GM21515 (cell line): Measurements from ENCODE around the gene ARHGAP30.
"Not testable (repeated sequence)": the region's sequence is repeated elsewhere in the genome, so short reads cannot be mapped to it uniquely, and the experiment has no call there.

Source experiments
- ATAC-seq: cut with Tn5 transposase; IDR thresholded peaks from one replicate; pipeline ENCODE4 v1.9.1; 2021; ENCODE audit not compliant: unreplicated experiment

Gene ARHGAP30

DNA sequence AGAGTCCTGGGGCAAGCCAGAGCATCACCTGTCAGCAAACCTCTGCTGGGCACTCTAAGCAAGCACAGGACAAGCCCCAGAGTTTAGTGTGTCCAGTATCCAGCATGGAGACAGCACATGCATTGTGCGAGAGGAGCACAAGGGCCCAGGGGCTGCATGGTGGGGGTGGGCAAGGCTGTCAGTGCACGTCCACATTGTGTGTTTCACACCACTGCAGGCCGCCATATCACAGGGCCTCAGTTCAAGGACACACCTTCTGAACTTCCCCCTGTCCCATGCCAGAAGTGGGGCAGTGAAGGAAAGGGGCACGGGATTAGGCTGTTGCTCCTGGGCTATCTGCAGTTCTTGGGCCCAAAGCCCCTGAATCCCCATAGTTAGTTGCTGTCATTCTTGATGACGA is 30.1 kb downstream of the ARHGAP30 start:
- no peak for ATAC-seq

DNA sequence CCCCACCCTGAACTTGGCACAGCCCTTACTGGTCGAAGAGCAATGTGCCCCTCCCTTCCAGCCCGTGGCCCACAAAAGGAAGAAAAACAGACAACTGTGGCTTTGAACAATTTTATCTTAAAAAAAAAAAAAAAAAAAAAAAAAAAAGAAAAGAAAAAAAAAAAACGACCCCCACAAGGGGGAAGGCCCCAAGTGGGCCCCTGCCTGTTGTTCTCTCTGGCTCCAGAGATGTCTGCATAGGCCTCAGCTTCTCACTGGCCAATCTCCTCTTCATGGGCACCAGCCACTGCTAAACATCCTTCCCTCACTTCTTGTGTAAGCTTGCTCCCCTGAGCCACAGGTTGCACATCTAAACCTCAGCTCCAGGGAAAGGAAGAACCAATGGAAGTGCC is 30.5 kb downstream of the ARHGAP30 start:
- ATAC-seq, result no peak

DNA sequence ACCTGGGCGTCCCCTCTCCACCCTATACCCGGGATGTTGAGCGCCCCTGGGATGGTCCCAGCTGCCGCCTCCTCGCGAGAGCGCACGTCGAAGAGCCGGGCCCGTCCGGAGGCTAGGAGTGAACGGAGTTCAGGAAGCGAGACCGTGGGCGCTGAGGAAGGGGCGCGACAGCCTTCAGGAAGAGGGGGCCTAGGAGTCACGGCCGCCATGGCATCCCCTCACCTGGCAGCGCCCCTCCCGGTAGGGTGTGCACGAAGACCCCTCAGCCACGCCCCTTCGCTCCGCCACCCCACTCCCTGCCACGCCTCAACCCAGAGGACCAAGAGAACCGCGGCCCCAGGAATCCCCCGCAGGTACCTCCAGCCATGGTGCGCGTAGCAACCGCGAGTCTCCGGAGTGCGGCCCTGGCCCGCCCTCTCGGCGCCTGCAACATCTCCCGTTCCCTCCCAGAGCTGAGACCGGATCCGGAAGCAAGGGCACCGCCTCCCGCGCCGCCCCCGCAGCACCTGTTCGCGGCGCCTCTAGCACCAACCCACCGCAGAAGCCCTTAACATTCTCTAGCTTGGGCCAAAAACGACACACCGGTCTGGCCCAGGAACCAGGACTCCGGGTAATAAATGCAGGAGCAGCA is 31.1 kb downstream of the ARHGAP30 start, which contains the start of gene TSTD1:
TSTD1 (minus strand) TSS at position 442 of the 631 bp plus-strand sequence; CDS start at position 367, 75 bp downstream.
- ATAC-seq, result peak; percentile 77

DNA sequence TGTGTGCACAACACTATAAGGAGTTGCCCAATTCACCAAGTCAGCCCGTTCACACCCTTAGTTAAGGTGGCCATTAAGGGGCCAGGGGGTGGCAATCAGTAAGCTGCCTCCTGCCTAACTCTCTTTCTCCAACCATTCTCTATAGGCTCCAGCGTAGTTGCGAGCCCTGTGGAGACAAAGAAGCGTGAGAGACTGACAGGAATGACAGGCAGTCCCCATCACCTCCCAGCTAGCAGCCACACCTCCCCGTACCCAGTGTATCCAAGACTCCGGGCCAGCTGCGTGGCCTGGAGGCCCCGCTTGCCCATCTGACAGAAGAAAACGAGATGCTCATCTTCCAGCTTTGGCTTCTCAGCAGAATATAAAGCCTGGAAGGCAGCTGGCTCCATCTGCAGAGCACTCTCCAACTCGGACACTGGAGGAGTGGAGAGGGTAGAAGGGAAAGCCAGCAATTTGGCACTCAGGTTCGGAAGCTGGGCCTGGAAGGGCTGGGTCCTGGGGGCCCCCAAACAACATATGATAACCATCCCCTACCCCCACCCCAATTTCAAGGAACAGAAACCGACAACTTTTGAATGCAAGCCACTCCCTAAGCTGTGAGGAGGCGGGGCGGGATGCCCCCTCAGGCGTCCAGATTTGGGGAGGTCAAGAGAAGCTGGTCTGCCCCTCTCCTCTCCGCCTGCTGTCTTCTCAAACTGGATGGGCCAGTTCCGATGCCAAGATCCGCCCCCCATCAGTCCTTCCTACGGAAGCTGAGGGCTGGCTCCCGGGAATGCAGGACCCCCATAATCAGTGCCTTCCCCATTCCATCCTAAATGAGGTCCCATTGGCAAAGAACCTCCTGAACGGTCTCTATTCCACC is 31.8 kb downstream of the ARHGAP30 start:
- ATAC-seq, result no peak

DNA sequence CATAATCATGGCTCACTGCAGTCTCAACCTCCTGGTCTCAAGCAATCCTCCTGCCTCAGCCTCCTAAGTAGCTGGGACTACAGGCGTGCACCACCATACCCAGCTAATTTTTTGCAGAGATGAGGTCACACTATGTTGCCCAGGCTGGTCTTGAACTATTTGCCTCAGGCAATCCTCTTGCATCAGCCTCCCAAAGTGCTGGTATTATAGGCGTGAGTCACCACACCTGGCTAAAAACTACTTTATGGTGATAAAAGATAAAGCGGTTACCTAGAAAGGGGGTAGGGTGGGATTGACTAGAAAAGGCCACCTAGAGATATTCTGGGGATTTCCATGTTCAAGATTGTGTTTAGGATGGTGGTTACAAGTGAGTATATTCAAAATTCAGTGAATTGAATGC is 35.9 kb downstream of the ARHGAP30 start:
- no peak for ATAC-seq

DNA sequence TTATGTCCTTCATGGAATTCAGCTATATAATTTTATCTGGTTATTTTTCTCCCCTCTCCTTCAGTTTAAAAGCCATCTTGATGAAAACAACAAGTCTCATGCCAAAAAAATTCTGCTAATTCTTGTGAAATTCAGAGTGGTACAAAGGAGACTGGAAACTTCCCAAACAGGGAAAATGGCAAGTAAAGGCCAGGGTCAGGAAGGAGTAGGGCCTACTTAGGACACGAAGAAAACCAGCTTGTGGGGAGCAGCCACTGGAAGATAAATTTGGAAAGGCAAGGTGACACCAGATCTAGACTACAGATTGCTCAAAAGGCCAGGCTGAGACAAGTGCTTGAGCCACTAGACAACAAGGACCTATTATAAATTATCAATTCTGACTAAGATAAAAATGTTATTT is 37.3 kb downstream of the ARHGAP30 start:
- ATAC-seq, result no peak

DNA sequence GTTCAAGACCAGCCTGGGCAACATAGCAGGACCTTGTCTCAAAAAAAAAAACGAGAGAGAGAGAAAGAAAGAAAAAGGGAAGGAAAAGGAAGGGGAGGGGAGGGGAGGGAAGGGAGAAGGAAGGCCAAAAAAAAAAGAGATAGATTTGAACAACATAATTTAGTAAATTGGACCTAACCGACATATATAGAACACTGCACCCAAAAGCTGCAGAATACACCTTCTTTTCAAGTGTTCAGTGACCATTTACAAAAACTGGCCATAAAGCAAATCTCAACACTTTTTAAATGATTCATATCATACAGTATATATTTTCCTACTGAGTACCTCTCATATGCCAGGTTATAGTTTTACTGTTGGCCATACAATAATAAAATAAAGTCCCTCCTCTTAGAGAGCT is 37.8 kb downstream of the ARHGAP30 start:
- no peak for ATAC-seq

DNA sequence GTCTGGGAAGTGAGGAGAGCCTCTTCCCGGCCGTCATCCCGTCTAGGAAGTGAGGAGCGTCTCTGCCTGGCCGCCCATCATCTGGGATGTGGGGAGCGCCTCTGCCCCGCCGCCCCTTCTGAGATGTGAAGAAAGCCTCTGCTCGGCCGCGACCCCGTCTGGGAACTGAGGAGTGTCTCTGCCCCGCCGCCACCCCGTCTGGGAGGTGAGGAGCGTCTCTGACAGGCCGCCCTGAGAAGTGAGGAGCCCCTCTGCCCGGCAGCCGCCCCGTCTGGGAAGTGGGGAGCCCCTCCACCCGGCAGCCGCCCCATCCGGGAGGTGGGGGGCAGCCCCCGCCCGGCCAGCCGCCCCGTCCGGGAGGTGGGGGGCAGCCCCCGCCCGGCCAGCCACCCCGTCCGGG is 40.2 kb downstream of the ARHGAP30 start:
- not testable (repeated sequence) for ATAC-seq

DNA sequence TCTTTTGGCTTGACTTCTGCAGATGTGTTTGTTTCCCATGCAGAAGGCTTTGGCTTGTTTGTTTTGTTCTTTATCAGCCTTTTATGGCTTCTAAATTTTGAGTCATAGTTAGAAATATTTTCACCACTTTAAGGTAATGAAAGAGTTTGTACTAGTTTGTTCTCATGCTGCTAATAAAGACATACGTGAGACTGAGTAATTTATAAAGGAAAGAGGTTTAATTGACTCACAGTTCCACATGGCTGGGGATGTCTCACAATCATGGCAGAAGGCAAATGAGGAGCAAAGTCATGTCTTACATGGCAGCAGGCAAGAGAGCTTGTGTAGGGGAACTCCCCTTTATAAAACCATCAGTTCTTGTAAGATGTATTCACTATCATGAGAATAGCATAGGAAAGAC is 42.7 kb downstream of the ARHGAP30 start:
- not testable (repeated sequence) for ATAC-seq

DNA sequence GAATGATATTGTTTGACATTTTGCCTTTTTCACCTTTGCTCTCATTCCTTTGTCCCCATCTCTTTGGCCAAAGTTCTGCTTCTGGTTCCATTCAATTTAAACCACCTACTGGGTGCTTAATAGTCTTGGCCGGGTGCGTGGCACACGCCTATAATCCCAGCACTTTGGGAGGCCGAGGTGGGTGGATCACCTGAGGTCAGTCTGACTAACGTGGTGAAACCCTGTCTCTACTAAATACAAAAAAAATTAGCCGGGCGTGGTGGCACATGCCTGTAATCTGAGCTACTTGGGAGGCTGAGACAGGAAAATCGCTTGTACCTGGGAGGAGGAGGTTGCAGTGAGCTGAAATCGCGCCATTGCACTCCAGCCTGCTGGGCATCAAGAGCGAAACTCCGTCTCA is 47.3 kb downstream of the ARHGAP30 start:
- not testable (repeated sequence) for ATAC-seq

DNA sequence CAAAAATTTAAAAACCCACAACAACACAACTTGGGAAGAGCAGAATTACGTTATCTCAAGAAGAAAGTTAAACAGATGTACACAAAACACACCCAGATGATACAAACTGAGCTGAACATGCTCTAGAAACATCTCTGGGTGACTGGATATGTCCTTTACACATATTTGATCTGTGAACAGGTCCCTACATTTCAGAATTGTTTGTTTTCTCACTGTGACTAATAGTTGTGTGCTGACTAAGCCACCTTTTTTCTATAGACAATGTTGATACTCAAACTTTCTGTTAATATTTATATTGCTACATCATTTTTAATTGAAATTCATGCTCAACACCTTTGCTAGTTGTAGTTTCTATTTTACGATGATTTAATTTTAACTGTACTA is 47.7 kb downstream of the ARHGAP30 start:
- ATAC-seq, result no peak

DNA sequence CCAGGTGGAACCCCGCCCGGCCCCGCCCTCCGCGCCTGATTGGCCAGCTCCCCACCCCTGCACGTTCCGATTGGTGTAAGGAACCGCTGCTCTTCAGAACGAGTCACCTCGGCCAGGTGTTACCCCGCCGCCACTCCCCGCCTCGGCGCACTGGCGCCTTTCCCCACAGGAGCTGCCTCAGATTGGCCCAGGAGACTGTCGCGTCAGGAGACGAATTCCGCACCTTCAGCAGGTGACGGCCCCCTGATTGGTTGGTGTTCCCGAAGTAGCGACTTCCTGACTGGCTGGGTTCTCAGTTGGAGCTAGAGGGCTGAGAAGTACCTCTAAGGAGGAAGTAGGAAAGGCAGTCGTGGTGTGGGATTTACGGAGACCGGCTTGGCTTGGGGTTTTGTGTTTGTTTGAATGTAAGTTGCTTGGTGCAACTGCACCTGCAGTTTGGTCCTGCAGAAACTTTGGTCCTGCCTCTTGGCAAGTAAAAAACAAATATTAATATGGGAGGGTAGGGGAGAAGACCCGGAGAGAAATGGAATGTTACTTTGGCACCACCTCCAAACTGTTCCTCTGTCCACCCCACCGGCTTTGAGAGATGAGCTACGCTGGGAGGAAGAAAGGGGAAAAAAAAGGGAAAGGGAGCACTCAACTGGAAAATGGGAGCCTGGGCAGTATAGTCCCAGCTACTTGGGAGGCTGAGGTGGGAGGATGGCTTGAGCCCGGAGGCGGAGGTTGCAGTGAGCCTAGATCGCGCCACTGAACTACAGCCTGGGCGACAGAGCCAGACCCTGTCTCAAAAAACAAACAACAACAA is 48.3 kb downstream of the ARHGAP30 start:
- peak; percentile 90 for ATAC-seq

DNA sequence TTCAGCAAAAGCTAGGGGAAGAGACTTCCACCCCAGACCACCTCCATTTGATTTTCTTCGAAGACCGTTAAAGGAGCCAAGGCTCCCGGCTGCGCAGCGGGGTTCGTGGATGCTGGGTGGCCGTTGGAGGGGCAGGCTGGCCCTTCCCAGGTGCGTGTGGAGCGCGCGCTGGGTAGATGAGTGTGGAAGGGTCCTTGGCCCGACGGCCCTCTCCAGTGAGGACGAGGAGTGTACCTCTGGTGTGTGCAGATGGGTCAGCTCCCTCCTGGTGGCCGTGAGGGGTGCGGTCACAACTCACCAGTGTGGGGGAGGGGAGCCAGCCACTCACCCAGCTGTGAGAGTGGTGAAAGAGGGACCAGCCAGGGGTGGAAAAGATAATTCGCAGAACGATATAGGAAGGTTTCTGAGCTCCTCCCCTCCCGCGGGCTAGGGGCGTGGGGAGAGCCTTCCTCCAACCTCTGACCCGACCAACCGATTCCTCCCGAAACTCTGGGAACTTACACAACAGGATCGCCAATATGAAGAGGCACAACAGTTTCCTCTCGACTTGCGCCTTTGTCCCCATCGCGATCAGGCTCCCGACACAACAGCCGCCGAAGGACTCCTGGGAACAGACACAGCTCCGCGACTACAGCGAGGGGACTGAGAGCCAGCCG is 49.1 kb downstream of the ARHGAP30 start, which contains the start of gene F11R:
F11R (minus strand) TSS at position 644 of the 656 bp plus-strand sequence; CDS start at position 565, 79 bp downstream.
- peak; percentile 32 for ATAC-seq

DNA sequence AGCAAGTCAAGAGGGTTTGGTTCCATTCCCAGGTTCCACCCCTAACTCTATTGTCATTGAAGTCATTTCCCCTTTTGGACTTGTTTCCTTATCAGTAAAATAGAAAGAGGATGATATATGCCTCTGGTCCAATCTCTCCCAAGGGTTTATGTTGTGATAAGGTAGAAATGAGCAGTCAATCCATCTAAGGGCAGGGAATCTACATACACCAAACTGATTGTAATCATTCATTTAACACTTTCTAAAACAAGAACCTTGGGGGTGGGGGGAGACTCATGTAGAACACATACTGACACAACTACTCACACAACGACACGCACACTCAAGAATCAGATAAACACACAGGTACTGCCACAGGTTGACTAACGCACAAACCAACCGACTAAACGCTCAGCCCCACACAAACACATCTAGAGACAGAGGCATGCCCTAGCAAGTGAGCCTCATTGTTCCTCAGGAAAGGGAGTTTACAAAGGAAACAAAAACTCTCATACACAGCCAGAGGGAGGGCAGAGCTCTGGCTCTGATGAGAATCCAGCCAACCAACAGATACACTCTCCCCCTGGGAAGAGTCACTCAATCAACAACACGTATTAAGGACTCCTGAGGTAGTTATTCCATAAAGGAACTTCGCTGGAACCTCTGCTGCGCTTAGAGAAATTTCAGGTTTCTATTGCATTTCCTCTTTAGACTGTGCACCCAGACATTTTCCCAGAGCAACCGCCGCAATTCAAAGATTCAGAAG is 49.8 kb downstream of the ARHGAP30 start:
- ATAC-seq, result no peak

DNA sequence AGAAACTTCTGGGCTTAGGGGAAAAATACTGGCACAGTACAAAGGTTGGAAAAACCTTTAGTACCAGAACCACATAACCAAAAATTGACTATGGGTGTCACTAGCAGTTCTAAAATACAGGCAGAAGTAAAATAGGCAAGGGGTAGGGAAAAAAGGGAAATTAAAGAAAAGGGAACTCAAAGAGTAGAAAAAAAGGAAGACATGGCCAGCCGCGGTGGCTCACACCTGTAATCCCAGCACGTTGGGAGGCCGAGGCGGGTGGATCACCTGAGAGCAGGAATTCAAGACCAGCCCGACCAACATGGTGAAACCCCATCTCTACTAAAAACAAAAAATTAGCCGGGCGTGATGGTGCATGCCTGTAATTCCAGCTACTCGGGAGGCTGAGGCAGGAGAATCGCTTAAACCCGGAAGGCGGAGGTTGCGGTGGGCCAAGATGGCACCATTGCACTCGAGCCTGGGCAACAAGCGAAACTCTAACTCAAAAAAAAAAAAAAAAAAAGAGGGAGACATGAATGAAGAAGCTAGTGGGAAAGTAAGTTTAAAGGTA is 50.5 kb downstream of the ARHGAP30 start:
- ATAC-seq, result not testable (repeated sequence)

DNA sequence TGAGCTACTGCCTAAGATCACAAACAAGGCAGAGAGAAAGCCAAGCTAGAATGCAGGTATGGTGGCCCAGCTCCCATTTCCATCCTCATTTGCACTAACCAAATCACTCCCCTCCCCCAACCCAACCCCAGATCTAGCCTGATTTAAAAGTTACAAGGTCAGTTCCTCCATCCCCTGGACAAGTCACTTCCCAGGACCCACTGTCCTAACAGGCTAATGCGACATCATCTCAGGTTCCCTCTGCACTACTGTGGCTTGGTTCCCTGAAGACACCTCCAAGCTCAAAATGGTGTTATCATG is 51.1 kb downstream of the ARHGAP30 start:
- ATAC-seq, result no peak

DNA sequence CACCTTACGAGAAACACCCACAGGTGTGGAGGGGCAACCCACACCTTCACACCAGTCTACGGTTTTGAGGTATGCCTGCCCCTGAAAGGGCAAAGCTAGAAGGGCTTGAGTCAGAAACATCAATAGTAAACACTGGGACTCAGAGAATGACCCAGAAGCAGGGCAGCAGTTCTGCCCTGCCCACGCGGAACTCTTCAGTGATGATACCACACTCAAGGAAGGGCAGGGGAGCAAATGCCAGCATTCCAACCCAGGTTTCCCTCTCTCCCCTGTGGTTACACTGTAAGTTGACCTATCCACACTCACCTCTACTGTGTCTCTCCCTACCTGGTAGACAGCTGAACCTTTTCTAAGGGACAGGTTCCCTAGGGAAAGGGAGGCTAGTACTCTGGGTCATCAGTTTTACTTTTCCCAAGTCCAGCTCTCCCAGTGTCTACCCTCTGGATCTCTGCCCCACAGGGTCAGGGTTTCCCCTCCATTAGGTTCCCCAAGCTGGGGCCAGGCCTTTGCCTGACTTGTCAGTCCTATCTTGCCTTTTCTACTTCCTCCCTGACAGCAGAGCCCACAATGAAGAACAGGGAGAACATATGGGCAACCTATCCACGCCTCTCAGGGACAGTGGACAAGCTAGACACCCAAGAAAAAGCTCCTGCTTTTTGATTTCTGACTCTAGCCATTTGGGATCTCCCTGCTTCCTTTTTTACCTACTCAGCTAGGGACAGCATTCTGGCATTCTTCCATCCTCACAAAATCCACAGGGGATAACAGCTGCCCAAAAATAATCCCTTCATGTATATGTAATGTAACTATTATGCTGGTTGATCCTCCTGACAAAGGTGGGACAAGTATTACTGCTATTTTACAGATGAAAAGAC is 51.7 kb downstream of the ARHGAP30 start:
- ATAC-seq, result no peak

DNA sequence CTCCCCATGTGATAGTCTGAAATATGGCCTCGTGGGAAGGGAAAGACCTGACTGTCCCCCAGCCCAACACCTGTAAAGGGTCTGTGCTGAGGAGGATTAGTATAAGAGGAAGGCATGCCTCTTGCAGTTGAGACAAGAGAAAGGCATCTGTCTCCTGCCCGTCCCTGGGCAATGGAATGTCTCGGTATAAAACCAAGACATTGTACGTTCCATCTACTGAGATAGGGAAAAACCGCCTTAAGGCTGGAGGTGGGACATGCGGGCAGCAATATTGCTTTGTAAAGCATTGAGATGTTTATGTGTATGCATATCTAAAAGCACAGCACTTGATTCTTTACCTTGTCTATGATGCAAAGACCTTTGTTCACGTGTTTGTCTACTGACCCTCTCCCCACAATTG is 52.5 kb downstream of the ARHGAP30 start:
- ATAC-seq, result not testable (repeated sequence)

DNA sequence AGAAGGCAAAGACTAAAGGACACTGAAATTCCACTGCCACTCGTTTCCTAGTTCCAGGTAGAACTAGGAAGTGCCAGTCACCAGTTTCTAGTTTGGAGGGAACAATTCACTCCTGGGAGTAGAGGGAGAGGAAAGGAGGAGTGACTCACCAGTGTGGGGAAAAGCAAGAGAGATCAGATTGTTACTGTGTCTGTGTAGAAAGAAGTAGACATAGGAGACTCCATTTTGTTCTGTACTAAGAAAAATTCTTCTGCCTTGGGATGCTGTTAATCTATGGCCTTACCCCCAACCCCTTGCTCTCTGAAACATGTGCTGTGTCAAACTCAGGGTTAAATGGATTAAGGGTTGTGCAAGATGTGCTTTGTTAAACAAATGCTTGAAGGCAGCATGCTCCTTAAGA is 53.0 kb downstream of the ARHGAP30 start:
- not testable (repeated sequence) for ATAC-seq
